ENCODE results near the gene CAMKK1. TPM values are rescaled to one million over a fixed set of nuclear protein-coding genes. Genes with fewer than 3 reads are reported as not detected.

CAMKK1 gene
- total RNA-seq, 1 donor = 8.7 TPM

GRCh38 chr17:3917391-3917931, 24.6 kb upstream of the CAMKK1 start:
- DNase-seq (ENCODE audit: insufficient read length, low spot score, missing footprints) = peak; percentile 89
- Histone ChIP-seq H3K79me2 (ENCODE audit: insufficient read depth, low read length) (no peaks in the 10 kb centered on the region), H3K9me3 (ENCODE audit: low read depth, low read length) (no peaks in the 10 kb centered on the region), H3K4me3 (ENCODE audit: insufficient read depth, low read length) (no peak overlapping the region), H3K4me1 (ENCODE audit: insufficient read depth, low read length) (no peaks in the 10 kb centered on the region), H3K36me3 (ENCODE audit: insufficient read depth, low read length) (no peaks in the 10 kb centered on the region), H4K20me1 (ENCODE audit: insufficient read depth, low read length) (no peaks in the 10 kb centered on the region), H3K27ac (ENCODE audit: low read depth, low read length) (no peak overlapping the region), H2AFZ (ENCODE audit: low read length) (no peak overlapping the region), H3K4me2 (ENCODE audit: insufficient read depth, low read length) (no peak overlapping the region), H3K27me3 (ENCODE audit: insufficient read depth, low read length) (no peaks in the 10 kb centered on the region)
- TF ChIP-seq CTCF (IDR thresholded peaks at IDR 0.05; ENCODE audit: extremely low read depth, low read depth, low read length) = no peak

DNA sequence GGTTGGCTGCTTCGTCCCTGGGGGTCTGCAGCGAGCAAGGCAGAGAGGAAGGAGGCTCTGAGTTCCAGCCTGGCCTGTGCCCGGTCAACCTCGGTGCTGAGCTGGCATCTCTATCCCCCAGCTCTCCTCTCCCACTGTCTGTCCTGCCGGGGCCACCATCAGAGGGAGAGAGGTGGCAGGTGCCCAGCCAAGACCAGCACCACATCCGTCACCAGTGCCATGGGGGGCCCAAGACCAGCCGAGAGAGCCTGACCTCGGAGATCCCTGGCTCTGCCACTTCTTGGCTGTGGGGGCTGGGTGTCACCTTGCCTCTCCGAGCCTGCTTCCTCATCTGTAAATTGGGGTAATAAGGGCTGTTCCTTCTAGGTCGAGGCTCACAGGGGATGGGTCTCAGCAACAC, 24.0 kb upstream of the CAMKK1 start:
- no peaks in the 10 kb centered on the region for H3K27me3 ChIP-seq (ENCODE audit: insufficient read depth, low read length)
- H4K20me1 ChIP-seq (ENCODE audit: insufficient read depth, low read length) = no peaks in the 10 kb centered on the region
- no peak overlapping the region for H3K4me2 ChIP-seq (ENCODE audit: insufficient read depth, low read length)
- no peak overlapping the region for H3K27ac ChIP-seq (ENCODE audit: low read depth, low read length)
- no peaks in the 10 kb centered on the region for H3K4me1 ChIP-seq (ENCODE audit: insufficient read depth, low read length)
- H3K9me3 ChIP-seq (ENCODE audit: low read depth, low read length) = no peaks in the 10 kb centered on the region
- no peaks in the 10 kb centered on the region for H3K36me3 ChIP-seq (ENCODE audit: insufficient read depth, low read length)
- no peak for TF ChIP-seq CTCF (IDR thresholded peaks at IDR 0.05; ENCODE audit: extremely low read depth, low read depth, low read length)
- DNase-seq (ENCODE audit: insufficient read length, low spot score, missing footprints) = peak; percentile 80
- H3K79me2 ChIP-seq (ENCODE audit: insufficient read depth, low read length) = no peaks in the 10 kb centered on the region
- no peak overlapping the region for H3K4me3 ChIP-seq (ENCODE audit: insufficient read depth, low read length)
- no peak overlapping the region for H2AFZ ChIP-seq (ENCODE audit: low read length)

GRCh38 chr17:3915995-3916696, 23.3 kb upstream of the CAMKK1 start, which contains the start of gene P2RX1:
Gene P2RX1 (minus strand): TSS chr17:3916465. CDS start chr17:3916225, 240 bp downstream.
- Histone ChIP-seq H3K4me1 (ENCODE audit: insufficient read depth, low read length) (no peaks in the 10 kb centered on the region), H3K9me3 (ENCODE audit: low read depth, low read length) (no peaks in the 10 kb centered on the region), H3K36me3 (ENCODE audit: insufficient read depth, low read length) (no peaks in the 10 kb centered on the region), H3K4me2 (ENCODE audit: insufficient read depth, low read length) (no peak within 1 kb of the TSS), H3K27me3 (ENCODE audit: insufficient read depth, low read length) (no peaks in the 10 kb centered on the region), H3K79me2 (ENCODE audit: insufficient read depth, low read length) (no peaks in the 10 kb centered on the region), H3K4me3 (ENCODE audit: insufficient read depth, low read length) (no peak within 1 kb of the TSS), H3K27ac (ENCODE audit: low read depth, low read length) (no peak within 1 kb of the TSS), H2AFZ (ENCODE audit: low read length) (peak within 1 kb of the TSS; percentile 29), H4K20me1 (ENCODE audit: insufficient read depth, low read length) (no peaks in the 10 kb centered on the region)
- DNase-seq (ENCODE audit: insufficient read length, low spot score, missing footprints) = peak; percentile 81
- TF ChIP-seq CTCF (IDR thresholded peaks at IDR 0.05; ENCODE audit: extremely low read depth, low read depth, low read length) = no peak

DNA sequence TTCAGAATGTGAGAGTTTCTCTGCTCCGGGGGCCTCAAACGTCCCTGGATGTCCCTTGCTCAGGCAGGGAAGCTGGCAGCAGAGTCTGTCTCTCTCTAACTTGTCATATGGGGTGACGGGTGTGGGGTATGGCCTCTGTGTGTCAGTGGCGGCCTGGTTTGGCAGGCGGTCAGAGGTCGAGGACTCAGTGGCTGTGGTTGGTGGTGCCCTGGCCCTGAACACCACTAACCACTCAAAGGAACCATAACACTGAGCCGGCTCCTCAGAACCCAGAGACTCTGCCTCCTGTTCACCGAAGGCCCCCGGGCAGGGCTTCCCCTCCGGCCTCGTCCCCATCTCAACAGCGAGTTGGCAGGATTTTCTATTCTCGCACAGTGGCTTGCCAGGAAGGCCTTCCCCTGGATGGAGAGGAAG, 22.7 kb upstream of the CAMKK1 start:
- H3K4me3 ChIP-seq (ENCODE audit: insufficient read depth, low read length) = no peak overlapping the region
- no peak overlapping the region for H3K27ac ChIP-seq (ENCODE audit: low read depth, low read length)
- peak overlapping the region; percentile 29 for H2AFZ ChIP-seq (ENCODE audit: low read length)

More for the DNA sequence above, 22.7 kb upstream of the CAMKK1 start:
- TF ChIP-seq CTCF (IDR thresholded peaks at IDR 0.05; ENCODE audit: extremely low read depth, low read depth, low read length) = no peak
- no peaks in the 10 kb centered on the region for H3K4me1 ChIP-seq (ENCODE audit: insufficient read depth, low read length)
- H3K36me3 ChIP-seq (ENCODE audit: insufficient read depth, low read length) = no peaks in the 10 kb centered on the region
- H4K20me1 ChIP-seq (ENCODE audit: insufficient read depth, low read length) = no peaks in the 10 kb centered on the region
- H3K9me3 ChIP-seq (ENCODE audit: low read depth, low read length) = no peaks in the 10 kb centered on the region
- no peaks in the 10 kb centered on the region for H3K27me3 ChIP-seq (ENCODE audit: insufficient read depth, low read length)
- H3K4me2 ChIP-seq (ENCODE audit: insufficient read depth, low read length) = no peak overlapping the region
- DNase-seq (ENCODE audit: insufficient read length, low spot score, missing footprints) = peak; percentile 70
- no peaks in the 10 kb centered on the region for H3K79me2 ChIP-seq (ENCODE audit: insufficient read depth, low read length)
